IMR-90 (cell line): ENCODE measurements around the gene PSMC6. TPM values are rescaled to one million over a fixed set of nuclear protein-coding genes. Genes with fewer than 3 reads are reported as not detected.

Source experiments
- ATAC-seq: fragments of 200-7000 bp; cut with Tn5 transposase; 2 replicates; pipeline ENCODE4 v1.9.1; 2020; ENCODE audit warnings: low read depth, mild to moderate bottlenecking, moderate library complexity
- BruUV-seq: library from RNA; stranded (reverse); fragments of 400-500 nt; replicated peaks from 2 replicates; lab custom pipeline; 2021; lab: Mats Ljungman, UMichigan
- CTCF ChIA-PET: fragments of 300-600 bp; formaldehyde crosslinking; extraction: SDS; loops from one replicate; lab custom pipeline; 2021; ENCODE audit warnings: antibody characterized with exemption; lab: Yijun Ruan, JAX
- POLR2A ChIA-PET: fragments of 300-600 bp; sonication (Branson Sonifier 250); formaldehyde crosslinking; loops from one replicate; lab custom pipeline; 2022; ENCODE audit warnings: antibody characterized with exemption; ENCODE audit not compliant: unreplicated experiment; lab: Charles Lee
- DNase-seq: peaks from one replicate; pipeline ENCODE4 v3.0.0; 2013
- H2AFZ ChIP-seq: replicated peaks from 2 replicates; pipeline ENCODE3; 2013; ENCODE audit warnings: low read length, mild to moderate bottlenecking; ENCODE audit not compliant: poor library complexity
- H2AK5ac ChIP-seq: 2 replicates; pipeline ENCODE4 v1.6.1; 2013; ENCODE audit warnings: low read depth, low read length, inconsistent platforms
- H2AK9ac ChIP-seq: replicated peaks from 2 replicates; pipeline ENCODE3; 2013; ENCODE audit warnings: mild to moderate bottlenecking, low read depth, low read length, moderate library complexity; ENCODE audit not compliant: poor library complexity
- H2BK120ac ChIP-seq: 2 replicates; pipeline ENCODE4 v1.6.1; 2013; ENCODE audit warnings: low read depth, low read length, inconsistent platforms
- H2BK15ac ChIP-seq: 3 replicates; pipeline ENCODE4 v1.6.1; 2013; ENCODE audit warnings: low read depth, low read length, inconsistent platforms
- H2BK20ac ChIP-seq: 2 replicates; pipeline ENCODE4 v1.6.1; 2013; ENCODE audit warnings: low read depth, mild to moderate bottlenecking, inconsistent platforms, low read length, moderate library complexity
- H2BK5ac ChIP-seq: 2 replicates; pipeline ENCODE4 v1.6.1; 2013; ENCODE audit warnings: mild to moderate bottlenecking, low read depth, low read length, inconsistent platforms; ENCODE audit not compliant: poor library complexity, severe bottlenecking
- H3K14ac ChIP-seq: replicated peaks from 2 replicates; pipeline ENCODE4 v1.6.1; 2013; ENCODE audit warnings: low read depth, low read length, inconsistent platforms
- H3K18ac ChIP-seq: 2 replicates; pipeline ENCODE4 v1.6.1; 2013; ENCODE audit warnings: low read depth, low read length, control low read depth
- H3K23ac ChIP-seq: 2 replicates; pipeline ENCODE4 v1.6.1; 2013; ENCODE audit warnings: low read depth, low read length, inconsistent platforms
- H3K27ac ChIP-seq: 2 replicates; pipeline ENCODE4 v1.5.1; 2013; ENCODE audit warnings: mild to moderate bottlenecking, control low read depth, low read length; ENCODE audit not compliant: insufficient read depth
- H3K27me3 ChIP-seq: 2 replicates; pipeline ENCODE4 v1.6.1; 2013; ENCODE audit warnings: low read length; ENCODE audit not compliant: control insufficient read depth, insufficient read depth
- H3K36me3 ChIP-seq: 2 replicates; pipeline ENCODE4 v1.6.1; 2013; ENCODE audit warnings: low read length, mixed read lengths; ENCODE audit not compliant: control insufficient read depth, insufficient read depth
- H3K4ac ChIP-seq: 2 replicates; pipeline ENCODE4 v1.6.1; 2013; ENCODE audit warnings: low read depth, low read length, inconsistent platforms
- H3K4me1 ChIP-seq: 2 replicates; pipeline ENCODE4 v1.6.1; 2013; ENCODE audit warnings: low read length, mixed read lengths; ENCODE audit not compliant: control insufficient read depth, insufficient read depth
- H3K4me2 ChIP-seq: 2 replicates; pipeline ENCODE4 v1.6.1; 2013; ENCODE audit warnings: low read depth, mild to moderate bottlenecking, control low read depth, low read length, moderate library complexity
- H3K4me3 ChIP-seq: 2 replicates; pipeline ENCODE4 v1.5.1; 2013; ENCODE audit warnings: low read depth, mild to moderate bottlenecking, control low read depth, low read length, moderate library complexity; ENCODE audit not compliant: insufficient read depth
- H3K56ac ChIP-seq: 2 replicates; pipeline ENCODE4 v1.6.1; 2013; ENCODE audit warnings: low read length, inconsistent platforms; ENCODE audit not compliant: insufficient read depth; ENCODE audit errors: extremely low read depth
- H3K79me1 ChIP-seq, 2 experiments: 2 replicates each; pipeline ENCODE4 v1.6.1; 2013; ENCODE audit warnings: low read length in 2 of 2, inconsistent platforms in 1 of 2, low read depth in 1 of 2
- H3K9ac ChIP-seq: 2 replicates; pipeline ENCODE4 v1.6.1; 2013; ENCODE audit warnings: low read depth, low read length, control low read depth
- H3K9me1 ChIP-seq: 2 replicates; pipeline ENCODE4 v1.6.1; 2013; ENCODE audit warnings: low read length, inconsistent platforms; ENCODE audit not compliant: insufficient read depth
- H3K9me3 ChIP-seq: 2 replicates; pipeline ENCODE4 v1.6.1; 2013; ENCODE audit warnings: low read length; ENCODE audit not compliant: control insufficient read depth, insufficient read depth
- H4K20me1 ChIP-seq: 2 replicates; pipeline ENCODE4 v1.6.1; 2013; ENCODE audit warnings: low read length, inconsistent platforms; ENCODE audit not compliant: insufficient read depth
- H4K5ac ChIP-seq: 2 replicates; pipeline ENCODE4 v1.6.1; 2013; ENCODE audit warnings: mild to moderate bottlenecking, low read depth, low read length, control low read depth
- H4K8ac ChIP-seq, 2 experiments: 2 replicates each; pipeline ENCODE4 v1.6.1; 2013; ENCODE audit warnings: low read depth in 2 of 2, low read length in 2 of 2, control low read depth in 1 of 2, inconsistent platforms in 1 of 2
- H4K91ac ChIP-seq: 2 replicates; pipeline ENCODE4 v1.6.1; 2013; ENCODE audit warnings: low read depth, low read length, inconsistent platforms; ENCODE audit not compliant: insufficient read depth
- CEBPB ChIP-seq: IDR thresholded peaks from 2 replicates; pipeline ENCODE4 v1.6.1; 2012; ENCODE audit warnings: low read depth, low read length, improper control_type of control experiment
- WGBS, 2 experiments: methylation state at CpG; one replicate each; pipeline versions ENCODE4 v1.1.5 to v1.1.7; 2013; ENCODE audit warnings: missing lambda C conversion rate in 2 of 2; ENCODE audit not compliant: insufficient read length in 1 of 2; ENCODE audit errors: extremely low coverage in 2 of 2; 5-methylcytosine and 5-hydroxymethylcytosine counted together
- dilution Hi-C: fragments of 300-500 bp; cut with HindIII; formaldehyde crosslinking; loops from one replicate; pipeline ENCODE4 v1.14.3; 2018; ENCODE audit warnings: low sequenced_read_pairs; ENCODE audit not compliant: unreplicated experiment
- in situ Hi-C: fragments of 300-500 bp; cut with MboI; formaldehyde crosslinking; loops from 3 replicates; pipeline ENCODE4 v1.14.3; 2019; ENCODE audit warnings: low sequenced_read_pairs, inconsistent platforms, mixed read lengths
- intact Hi-C: fragments of 100-400 bp; cut with micrococcal nuclease; formaldehyde crosslinking; loops from 2 replicates; pipeline ENCODE4 v1.10.0; 2022
- polyA plus RNA-seq, 3 experiments: library from polyadenylated mRNA; depleted of rRNA; stranded (reverse); fragments of >200 nt; gene quantifications; 2 replicates each; pipeline ENCODE4 v1.2.3, GENCODE V29; 2012; ENCODE audit warnings: low replicate concordance in 1 of 3
- total RNA-seq: library from RNA; depleted of rRNA; stranded (reverse); fragments of >200 nt; gene quantifications from 2 replicates; pipeline ENCODE4 v1.2.3, GENCODE V29; 2012
- TF ChIP-seq, protein P1 (sequence below): fragments of 150-350 bp; IDR thresholded peaks from 2 replicates; pipeline ENCODE4 v1.6.1; 2017; ENCODE audit warnings: mild to moderate bottlenecking, antibody characterized with exemption, low read length, low read depth

The PSMC6 gene
- total and polyA plus RNA-seq, 2 of the 4 experiments (the other 2 are of a cell fraction): 62.9 to 85.4 TPM

GRCh38 chr14:52690983-52691760, 15.8 kb upstream of the PSMC6 start (continued):
- TF ChIP-seq, protein P1, sequence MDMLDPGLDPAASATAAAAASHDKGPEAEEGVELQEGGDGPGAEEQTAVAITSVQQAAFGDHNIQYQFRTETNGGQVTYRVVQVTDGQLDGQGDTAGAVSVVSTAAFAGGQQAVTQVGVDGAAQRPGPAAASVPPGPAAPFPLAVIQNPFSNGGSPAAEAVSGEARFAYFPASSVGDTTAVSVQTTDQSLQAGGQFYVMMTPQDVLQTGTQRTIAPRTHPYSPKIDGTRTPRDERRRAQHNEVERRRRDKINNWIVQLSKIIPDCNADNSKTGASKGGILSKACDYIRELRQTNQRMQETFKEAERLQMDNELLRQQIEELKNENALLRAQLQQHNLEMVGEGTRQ: no peak

DNA sequence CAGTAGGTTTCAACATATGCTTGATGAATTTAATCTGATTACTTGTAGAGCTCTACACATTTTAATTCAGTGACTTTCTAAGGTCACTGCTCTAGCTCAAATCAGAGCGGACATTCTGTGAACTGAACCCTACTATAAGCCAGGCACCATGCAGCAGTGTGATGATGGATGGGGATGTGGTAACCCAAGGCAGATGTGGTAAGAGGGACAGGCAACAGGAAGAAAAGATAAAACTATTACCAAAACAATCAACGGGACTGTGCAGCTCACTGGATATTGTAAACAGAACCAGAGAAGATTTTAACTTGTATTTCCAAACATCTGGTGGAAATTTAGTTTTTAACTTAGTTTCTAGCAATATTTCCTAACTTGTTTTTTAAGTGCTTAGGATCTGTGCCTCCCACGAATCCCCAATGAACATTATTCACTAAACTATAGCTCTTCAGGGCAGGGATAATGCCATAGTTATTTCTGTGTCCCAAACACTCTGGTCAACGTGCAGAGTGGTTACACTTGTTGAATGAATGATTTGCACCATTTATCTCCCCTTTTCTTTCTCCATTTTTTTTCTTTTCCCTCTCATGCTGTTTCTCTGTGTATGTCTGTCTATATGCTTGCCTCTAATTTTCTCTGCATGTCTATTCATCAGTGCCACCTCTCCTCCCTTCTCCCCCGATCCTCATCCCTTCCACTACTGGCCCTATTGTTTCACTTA, 14.6 kb upstream of the PSMC6 start:
- peak overlapping the region; percentile 28 for H2BK5ac ChIP-seq
- no peak overlapping the region for H3K56ac ChIP-seq
- H3K14ac ChIP-seq: no peak overlapping the region
- TF ChIP-seq CEBPB: peak; percentile 84
- TF ChIP-seq, protein P1: no peak
- H3K9me1 ChIP-seq: peaks cover 3% of the 10 kb centered on the region; the same call in 1 of the 2 replicates
- dilution Hi-C loops (no loop called here), intact Hi-C loops (loop anchor here (5.0 kb wide), 2 partner anchors 380 to 395 kb away; partner anchors contain the start of gene PTGER2), in situ Hi-C loops (loop anchor here (25.0 kb wide), 1 partner anchor 380 kb away; the partner anchor contains the start of gene PTGER2)
- peaks cover 44% of the 10 kb centered on the region for H4K20me1 ChIP-seq
- H3K4ac ChIP-seq: no peak overlapping the region
- H3K79me1 ChIP-seq: peaks cover 10 to 61% of the 10 kb centered on the region in 2 experiments
- no peak overlapping the region for H2BK120ac ChIP-seq
- H4K91ac ChIP-seq: no peak overlapping the region
- H2AK5ac ChIP-seq: no peak overlapping the region
- no peak overlapping the region for H2AFZ ChIP-seq
- peak; percentile 75 for DNase-seq
- H3K27ac ChIP-seq: no peak overlapping the region
- H3K4me1 ChIP-seq: peaks cover 2% of the 10 kb centered on the region
- H3K27me3 ChIP-seq: no peaks in the 10 kb centered on the region
- no peak overlapping the region for H2BK20ac ChIP-seq
- H2BK15ac ChIP-seq: no peak overlapping the region
- peak overlapping the region; percentile 9 for H3K4me2 ChIP-seq
- peak overlapping the region; percentile 54; the same call in 1 of the 2 replicates for H3K23ac ChIP-seq
- H3K36me3 ChIP-seq: no peaks in the 10 kb centered on the region
- no CpG with 5 or more reads among the region's 5 CpGs for WGBS, 2 experiments
- H3K9me3 ChIP-seq: no peaks in the 10 kb centered on the region
- no TSS peak for BruUV-seq
- H2AK9ac ChIP-seq: no peak overlapping the region
- ChIA-PET POLR2A (interaction anchor here (0.5 kb wide), 1 partner anchor 19 kb away, joined by 3 read pairs; no protein-coding TSS in a partner anchor), CTCF (no interaction called here)
- no peak overlapping the region for H4K5ac ChIP-seq
- no peak overlapping the region for H3K9ac ChIP-seq
- no peak overlapping the region for H4K8ac ChIP-seq
- H3K18ac ChIP-seq: no peak overlapping the region
- peak; percentile 10; the same call in 1 of the 2 replicates for ATAC-seq
- no peak overlapping the region; the same call in 1 of the 2 replicates for H3K4me3 ChIP-seq
